Rectal smooth muscle tissue (tissue), 1 donor: Measurements from ENCODE around the gene LRRC63.

ENCODE experiments used
- H3K27ac ChIP-seq: one replicate; pipeline ENCODE4 v1.7.0; 2013; ENCODE audit warnings: low read depth, low read length, inconsistent platforms
- H3K27me3 ChIP-seq: one replicate; pipeline ENCODE4 v1.7.0; 2013; ENCODE audit warnings: low read length; ENCODE audit not compliant: control insufficient read depth, insufficient read depth
- H3K36me3 ChIP-seq: one replicate; pipeline ENCODE4 v1.7.0; 2013; ENCODE audit warnings: low read length; ENCODE audit not compliant: control insufficient read depth, insufficient read depth
- H3K4me1 ChIP-seq: one replicate; pipeline ENCODE4 v1.7.0; 2013; ENCODE audit warnings: low read length; ENCODE audit not compliant: control insufficient read depth, insufficient read depth
- H3K4me3 ChIP-seq: one replicate; pipeline ENCODE4 v1.7.0; 2013; ENCODE audit warnings: low read length
- H3K9ac ChIP-seq: one replicate; pipeline ENCODE4 v1.7.0; 2013; ENCODE audit warnings: low read length

LRRC63 gene

GRCh38 chr13:46184277-46184699 lies 27.4 kb upstream of the LRRC63 start:
- Histone ChIP-seq H3K36me3 (no peaks in the 10 kb centered on the region), H3K27ac (no peak overlapping the region), H3K27me3 (no peaks in the 10 kb centered on the region), H3K4me1 (no peaks in the 10 kb centered on the region), H3K9ac (no peak overlapping the region), H3K4me3 (no peak overlapping the region)

GRCh38 chr13:46185634-46186033 lies 26.1 kb upstream of the LRRC63 start:
- H3K4me3 ChIP-seq = no peak overlapping the region
- H3K4me1 ChIP-seq = no peaks in the 10 kb centered on the region
- H3K36me3 ChIP-seq = no peaks in the 10 kb centered on the region
- no peak overlapping the region for H3K27ac ChIP-seq
- no peak overlapping the region for H3K9ac ChIP-seq
- H3K27me3 ChIP-seq = no peaks in the 10 kb centered on the region

- Histone ChIP-seq H3K4me1 (no peaks in the 10 kb centered on the region), H3K27me3 (no peaks in the 10 kb centered on the region), H3K27ac (no peak overlapping the region), H3K4me3 (no peak overlapping the region), H3K9ac (no peak overlapping the region), H3K36me3 (no peaks in the 10 kb centered on the region)
Measured at GRCh38 chr13:46192412-46192811, 19.3 kb upstream of the LRRC63 start.

- H3K27ac ChIP-seq = no peak overlapping the region
- H3K27me3 ChIP-seq = no peaks in the 10 kb centered on the region
- no peaks in the 10 kb centered on the region for H3K4me1 ChIP-seq
- no peak overlapping the region for H3K4me3 ChIP-seq
- H3K36me3 ChIP-seq = no peaks in the 10 kb centered on the region
- H3K9ac ChIP-seq = no peak overlapping the region
Measured at GRCh38 chr13:46195016-46195415, 16.7 kb upstream of the LRRC63 start.

GRCh38 chr13:46197299-46198048 lies 14.3 kb upstream of the LRRC63 start:
- Histone ChIP-seq H3K36me3 (no peaks in the 10 kb centered on the region), H3K4me1 (no peaks in the 10 kb centered on the region), H3K27ac (no peak overlapping the region), H3K4me3 (no peak overlapping the region), H3K27me3 (no peaks in the 10 kb centered on the region), H3K9ac (no peak overlapping the region)

GRCh38 chr13:46198696-46199193 lies 13.0 kb upstream of the LRRC63 start:
- Histone ChIP-seq H3K27me3 (no peaks in the 10 kb centered on the region), H3K4me3 (no peak overlapping the region), H3K9ac (no peak overlapping the region), H3K4me1 (no peaks in the 10 kb centered on the region), H3K27ac (no peak overlapping the region), H3K36me3 (no peaks in the 10 kb centered on the region)

GRCh38 chr13:46202188-46202795 lies 9.4 kb upstream of the LRRC63 start:
- no peaks in the 10 kb centered on the region for H3K4me1 ChIP-seq
- H3K36me3 ChIP-seq = no peaks in the 10 kb centered on the region
- H3K9ac ChIP-seq = no peak overlapping the region
- H3K27me3 ChIP-seq = no peaks in the 10 kb centered on the region
- H3K4me3 ChIP-seq = no peak overlapping the region
- no peak overlapping the region for H3K27ac ChIP-seq

GRCh38 chr13:46202966-46203365 lies 8.8 kb upstream of the LRRC63 start:
- H3K4me3 ChIP-seq = no peak overlapping the region
- H3K36me3 ChIP-seq = no peaks in the 10 kb centered on the region
- H3K27me3 ChIP-seq = no peaks in the 10 kb centered on the region
- no peak overlapping the region for H3K9ac ChIP-seq
- H3K27ac ChIP-seq = no peak overlapping the region
- H3K4me1 ChIP-seq = no peaks in the 10 kb centered on the region

GRCh38 chr13:46206143-46206542 lies 5.6 kb upstream of the LRRC63 start:
- Histone ChIP-seq H3K4me3 (no peak overlapping the region), H3K4me1 (no peaks in the 10 kb centered on the region), H3K27me3 (no peaks in the 10 kb centered on the region), H3K9ac (no peak overlapping the region), H3K36me3 (no peaks in the 10 kb centered on the region), H3K27ac (no peak overlapping the region)

- Histone ChIP-seq H3K9ac (no peak overlapping the region), H3K4me3 (no peak overlapping the region), H3K27ac (no peak overlapping the region), H3K36me3 (no peaks in the 10 kb centered on the region), H3K27me3 (no peaks in the 10 kb centered on the region), H3K4me1 (no peaks in the 10 kb centered on the region)
Measured at GRCh38 chr13:46207828-46208227, 3.9 kb upstream of the LRRC63 start.

- Histone ChIP-seq H3K27me3 (no peaks in the 10 kb centered on the region), H3K9ac (no peak overlapping the region), H3K4me1 (no peaks in the 10 kb centered on the region), H3K36me3 (no peaks in the 10 kb centered on the region), H3K27ac (no peak overlapping the region), H3K4me3 (peak overlapping the region; percentile 47)
Measured at GRCh38 chr13:46210362-46211083, 1.2 kb upstream of the LRRC63 start.

GRCh38 chr13:46211116-46211482 lies 629 bp upstream of the LRRC63 start:
- Histone ChIP-seq H3K36me3 (no peaks in the 10 kb centered on the region), H3K4me3 (peak overlapping the region; percentile 47), H3K9ac (peak overlapping the region; percentile 17), H3K27ac (no peak overlapping the region), H3K27me3 (no peaks in the 10 kb centered on the region), H3K4me1 (no peaks in the 10 kb centered on the region)
